OCI-LY1 (cell line): ENCODE data around the gene ENTPD1.
"Not testable (repeated sequence)": the region's sequence is repeated elsewhere in the genome, so short reads cannot be mapped to it uniquely, and the experiment has no call there.

Experiments used
- H2AFZ ChIP-seq: fragments of 200-600 bp; sonication (generic), shearing (Covaris generic); 2 replicates; pipeline ENCODE4 v1.6.0; 2014; ENCODE audit warnings: antibody characterized with exemption, mild to moderate bottlenecking, low read length
- H3F3A ChIP-seq: fragments of 200-600 bp; sonication (generic), shearing (Covaris generic); 2 replicates; pipeline ENCODE4 v1.6.0; 2014; ENCODE audit warnings: mild to moderate bottlenecking, antibody characterized with exemption, low read length, moderate library complexity; ENCODE audit not compliant: insufficient read depth
- H3K27ac ChIP-seq: fragments of 200-600 bp; sonication (generic); 2 replicates; pipeline ENCODE4 v1.5.1; 2014; ENCODE audit warnings: low read length, mixed run types, mild to moderate bottlenecking, low read depth; ENCODE audit not compliant: poor library complexity, severe bottlenecking
- H3K27me3 ChIP-seq: fragments of 200-600 bp; sonication (generic); 2 replicates; pipeline ENCODE4 v1.6.0; 2014; ENCODE audit warnings: antibody characterized with exemption, mild to moderate bottlenecking, low read length, moderate library complexity; ENCODE audit not compliant: insufficient read depth
- H3K36me3 ChIP-seq: fragments of 200-600 bp; sonication (generic); 2 replicates; pipeline ENCODE4 v1.6.1; 2014; ENCODE audit warnings: mild to moderate bottlenecking, antibody characterized with exemption, low read length, moderate library complexity, mixed read lengths; ENCODE audit not compliant: insufficient read depth
- H3K4me1 ChIP-seq: fragments of 200-600 bp; sonication (generic); 2 replicates; pipeline ENCODE4 v1.5.1; 2014; ENCODE audit warnings: mild to moderate bottlenecking, low read length, moderate library complexity; ENCODE audit not compliant: insufficient read depth, severe bottlenecking
- H3K4me2 ChIP-seq: fragments of 200-600 bp; sonication (generic), shearing (Covaris generic); 2 replicates; pipeline ENCODE4 v1.6.1; 2014; ENCODE audit warnings: low read length
- H3K4me3 ChIP-seq: fragments of 200-600 bp; sonication (generic); 2 replicates; pipeline ENCODE4 v1.5.1; 2014; ENCODE audit warnings: low read length, low read depth, mild to moderate bottlenecking, mixed read lengths; ENCODE audit not compliant: poor library complexity, severe bottlenecking
- H3K79me2 ChIP-seq: fragments of 200-600 bp; shearing (Covaris generic); 2 replicates; pipeline ENCODE4 v1.6.1; 2016; ENCODE audit warnings: mixed run types, low read length, mixed read lengths; ENCODE audit not compliant: insufficient read depth
- H3K9ac ChIP-seq: fragments of 200-600 bp; sonication (generic), shearing (Covaris generic); 2 replicates; pipeline ENCODE4 v1.6.1; 2014; ENCODE audit warnings: mild to moderate bottlenecking, low read length, mixed read lengths
- H3K9me2 ChIP-seq: fragments of 200-600 bp; sonication (generic), shearing (Covaris generic); 2 replicates; pipeline ENCODE4 v1.6.1; 2014; ENCODE audit warnings: low read depth, mild to moderate bottlenecking, low read length, mixed read lengths
- H3K9me3 ChIP-seq: fragments of 200-600 bp; shearing (Covaris generic); 2 replicates; pipeline ENCODE4 v1.6.1; 2014; ENCODE audit warnings: low read length, mixed read lengths
- H4K20me1 ChIP-seq: fragments of 200-600 bp; sonication (generic), shearing (Covaris generic); 2 replicates; pipeline ENCODE4 v1.6.0; 2016; ENCODE audit warnings: mild to moderate bottlenecking, low read length; ENCODE audit not compliant: insufficient read depth
- CTCF ChIP-seq: fragments of 200-600 bp; sonication (generic), shearing (Covaris generic); IDR thresholded peaks from 2 replicates; pipeline ENCODE4 v1.5.1; 2017; ENCODE audit warnings: mild to moderate bottlenecking, antibody characterized with exemption, low read length, moderate library complexity, mixed read lengths
- EZH2 ChIP-seq: fragments of 200-600 bp; sonication (generic), shearing (Covaris generic); IDR thresholded peaks from 2 replicates; pipeline ENCODE4 v1.8.0; 2017; ENCODE audit warnings: borderline replicate concordance, mixed run types, mild to moderate bottlenecking, antibody characterized with exemption, low read length, moderate library complexity, mixed read lengths

ENTPD1 gene

GRCh38 chr10:95881316-95881715 lies 125.4 kb downstream of the ENTPD1 start:
- H3K9me3 ChIP-seq, result no peaks in the 10 kb centered on the region
- no peaks in the 10 kb centered on the region for H3F3A ChIP-seq
- no peak for TF ChIP-seq EZH2
- no peak for TF ChIP-seq CTCF
- H3K79me2 ChIP-seq, result no peaks in the 10 kb centered on the region
- H3K36me3 ChIP-seq, result peaks cover 1% of the 10 kb centered on the region; the same call in 1 of the 2 replicates
- no peaks in the 10 kb centered on the region for H3K4me1 ChIP-seq
- no peak overlapping the region for H2AFZ ChIP-seq
- H4K20me1 ChIP-seq, result no peaks in the 10 kb centered on the region
- no peak overlapping the region for H3K27ac ChIP-seq
- H3K27me3 ChIP-seq, result no peaks in the 10 kb centered on the region
- H3K4me2 ChIP-seq, result no peak overlapping the region
- H3K9ac ChIP-seq, result no peak overlapping the region
- H3K4me3 ChIP-seq, result no peak overlapping the region
- H3K9me2 ChIP-seq, result no peaks in the 10 kb centered on the region

DNA sequence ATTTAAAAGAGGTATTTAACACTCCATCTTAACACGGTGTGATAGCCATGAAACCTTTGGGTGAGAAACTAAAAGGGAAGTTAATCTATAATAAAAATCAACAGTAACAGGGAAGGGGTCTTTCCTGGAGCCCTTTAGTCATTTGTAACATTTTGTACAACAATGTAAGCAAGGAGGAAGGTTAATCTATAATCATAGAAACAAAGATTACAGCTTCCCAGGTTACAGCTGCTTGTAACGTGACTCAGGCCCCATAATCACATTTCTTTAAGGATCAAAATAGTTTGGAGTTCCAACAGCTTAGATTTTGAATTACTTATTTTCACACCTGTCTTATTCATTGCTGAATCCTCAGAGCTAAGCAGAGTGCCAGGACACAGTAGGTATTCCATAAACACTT lies 133.9 kb downstream of the ENTPD1 start:
- H3K79me2 ChIP-seq, result no peaks in the 10 kb centered on the region

DNA sequence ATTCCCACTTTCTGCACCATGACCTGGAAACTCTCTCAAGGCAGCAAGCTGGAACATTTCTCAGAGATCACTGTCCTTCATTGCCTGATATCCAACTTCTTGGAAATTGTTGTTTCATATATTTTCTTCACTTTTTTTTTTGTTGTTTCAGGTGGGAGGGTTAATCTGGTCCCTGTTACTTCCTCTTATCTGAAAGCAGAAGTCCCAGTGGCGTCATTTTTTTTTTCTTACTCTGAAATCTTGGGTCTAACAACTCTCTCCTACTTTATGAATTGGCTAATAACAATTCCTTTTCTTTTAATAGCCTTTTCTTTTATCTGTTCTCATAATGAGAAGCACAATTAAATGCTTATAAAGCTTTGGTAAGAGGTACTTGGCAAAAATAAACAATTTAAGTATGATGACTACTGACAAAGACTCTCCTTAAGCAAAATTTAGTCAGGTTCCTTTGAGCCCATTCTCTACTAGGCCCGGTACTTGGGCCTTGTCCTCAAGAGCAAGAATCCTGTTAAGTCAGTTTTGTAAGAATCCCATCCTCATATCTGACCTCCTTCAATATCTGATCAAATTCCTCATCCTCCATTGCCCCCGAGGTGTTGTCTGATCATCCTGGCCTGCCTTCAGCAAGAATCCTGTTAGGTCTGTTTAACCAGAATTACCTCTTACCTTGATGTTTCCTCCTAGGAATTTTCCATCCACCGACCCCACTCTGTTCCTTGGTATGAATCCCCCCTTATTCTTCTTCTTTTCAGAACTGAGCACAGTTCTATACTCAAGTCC lies 140.3 kb downstream of the ENTPD1 start:
- Histone ChIP-seq H3F3A (no peaks in the 10 kb centered on the region), H3K9me2 (no peaks in the 10 kb centered on the region), H3K36me3 (peaks cover 16% of the 10 kb centered on the region; the same call in 1 of the 2 replicates), H3K4me2 (no peak overlapping the region), H3K9me3 (no peaks in the 10 kb centered on the region), H2AFZ (no peak overlapping the region), H3K4me3 (no peak overlapping the region), H3K9ac (no peak overlapping the region), H3K79me2 (no peaks in the 10 kb centered on the region), H3K27ac (no peak overlapping the region), H3K27me3 (no peaks in the 10 kb centered on the region), H3K4me1 (peaks cover 7% of the 10 kb centered on the region), H4K20me1 (no peaks in the 10 kb centered on the region)
- TF ChIP-seq EZH2 (no peak), CTCF (no peak)

More for the DNA sequence above, 133.9 kb downstream of the ENTPD1 start:
- H3K27me3 ChIP-seq, result no peaks in the 10 kb centered on the region
- no peak overlapping the region for H3K4me2 ChIP-seq
- no peak overlapping the region for H3K4me3 ChIP-seq
- H3K4me1 ChIP-seq, result no peaks in the 10 kb centered on the region
- no peaks in the 10 kb centered on the region for H3K36me3 ChIP-seq
- H3K9me3 ChIP-seq, result no peaks in the 10 kb centered on the region
- no peaks in the 10 kb centered on the region for H3F3A ChIP-seq
- H3K27ac ChIP-seq, result no peak overlapping the region
- TF ChIP-seq CTCF, result no peak
- no peak for TF ChIP-seq EZH2
- H3K9ac ChIP-seq, result no peak overlapping the region
- H2AFZ ChIP-seq, result no peak overlapping the region
- no peaks in the 10 kb centered on the region for H4K20me1 ChIP-seq
- H3K9me2 ChIP-seq, result no peaks in the 10 kb centered on the region

DNA sequence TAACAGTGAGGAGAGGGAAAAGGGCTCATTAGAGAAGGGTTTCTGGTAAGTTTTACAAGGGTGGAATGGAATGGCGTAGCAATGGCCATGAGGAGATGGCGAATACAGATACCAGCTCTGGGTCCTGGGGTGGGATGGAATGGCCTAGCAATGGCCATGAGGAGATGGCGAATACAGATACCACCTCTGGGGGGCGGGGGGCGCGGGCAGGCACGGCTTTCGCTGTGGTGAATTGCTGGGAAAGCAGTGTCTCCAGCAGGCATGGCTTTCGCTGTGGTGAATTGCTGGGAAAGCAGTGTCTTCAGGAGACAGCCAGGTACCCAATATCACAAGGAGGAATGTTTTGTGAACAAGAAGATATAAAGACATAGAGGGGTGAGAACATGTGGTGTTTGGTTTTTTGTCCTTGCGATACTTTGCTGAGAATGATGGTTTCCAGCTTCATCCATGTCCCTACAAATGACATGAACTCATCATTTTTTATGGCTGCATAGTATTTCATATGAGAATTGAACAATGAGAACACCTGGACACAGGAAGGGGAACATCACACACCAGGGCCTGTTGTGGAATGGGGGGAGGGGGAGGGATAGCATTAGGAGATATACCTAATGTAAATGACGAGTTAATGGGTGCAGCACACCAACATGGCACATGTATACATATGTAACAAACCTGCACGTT lies 150.1 kb downstream of the ENTPD1 start:
- H3K9ac ChIP-seq, H3K4me2 ChIP-seq, H3K36me3 ChIP-seq, H3K27me3 ChIP-seq, H4K20me1 ChIP-seq, H3K9me2 ChIP-seq, H3K9me3 ChIP-seq, H2AFZ ChIP-seq, H3K4me1 ChIP-seq, H3K4me3 ChIP-seq, H3K79me2 ChIP-seq, H3F3A ChIP-seq, H3K27ac ChIP-seq: not testable (repeated sequence)
